Progenitor cell of endocrine pancreas (in vitro differentiated cells): ENCODE results near the gene DUSP5. TPM values are rescaled to one million over a fixed set of nuclear protein-coding genes. Genes with fewer than 3 reads are reported as not detected.

Experiments used
- DNase-seq: peaks from one replicate; pipeline ENCODE4 v3.0.0; 2021; ENCODE audit warnings: low spot score; ENCODE audit not compliant: unreplicated experiment
- H3K27ac Mint-ChIP-seq: 2 replicates; pipeline ENCODE4 v1.8.0; 2021; ENCODE audit warnings: mild to moderate bottlenecking, moderate library complexity, mixed read lengths
- H3K27me3 Mint-ChIP-seq: 2 replicates; pipeline ENCODE4 v1.8.0; 2021; ENCODE audit warnings: mixed read lengths
- H3K36me3 Mint-ChIP-seq: 2 replicates; pipeline ENCODE4 v1.8.0; 2022; ENCODE audit warnings: mixed read lengths; ENCODE audit not compliant: insufficient read depth
- H3K4me1 Mint-ChIP-seq: 2 replicates; pipeline ENCODE4 v1.8.0; 2021; ENCODE audit warnings: low read depth, mixed read lengths
- H3K4me3 Mint-ChIP-seq: 2 replicates; pipeline ENCODE4 v1.8.0; 2021; ENCODE audit warnings: low read depth, mild to moderate bottlenecking, moderate library complexity, mixed read lengths
- H3K9me3 Mint-ChIP-seq: 2 replicates; pipeline ENCODE4 v1.8.0; 2021; ENCODE audit warnings: low read depth, mixed read lengths
- CTCF ChIP-seq: fragments of 200-600 bp; sonication (generic); IDR thresholded peaks from one replicate; pipeline ENCODE4 v1.5.0; 2021; ENCODE audit warnings: antibody characterized with exemption, mild to moderate bottlenecking; ENCODE audit not compliant: unreplicated experiment
- total RNA-seq: library from RNA; stranded (reverse); gene quantifications from 2 replicates; pipeline ENCODE4 v1.2.1, GENCODE V29; 2021

Gene DUSP5
- total RNA-seq, 1 donor from 2014 or later, result 92.9 TPM

GRCh38 chr10:110506448-110506847, 8.7 kb downstream of the DUSP5 start:
- H3K27me3 Mint-ChIP-seq, result no peaks in the 10 kb centered on the region
- TF ChIP-seq CTCF, result no peak
- H3K4me1 Mint-ChIP-seq, result peaks cover 31% of the 10 kb centered on the region
- no peaks in the 10 kb centered on the region for H3K9me3 Mint-ChIP-seq
- DNase-seq, result no peak
- peak overlapping the region; percentile 41 for H3K27ac Mint-ChIP-seq
- H3K4me3 Mint-ChIP-seq, result no peak overlapping the region
- peaks cover 46% of the 10 kb centered on the region for H3K36me3 Mint-ChIP-seq

- Mint-ChIP-seq H3K4me1 (peaks cover 24% of the 10 kb centered on the region), H3K27me3 (no peaks in the 10 kb centered on the region), H3K36me3 (peaks cover 50% of the 10 kb centered on the region), H3K9me3 (no peaks in the 10 kb centered on the region), H3K27ac (no peak overlapping the region), H3K4me3 (no peak overlapping the region)
- DNase-seq, result no peak
- TF ChIP-seq CTCF, result no peak
Measured at GRCh38 chr10:110507346-110507745, 9.6 kb downstream of the DUSP5 start.

GRCh38 chr10:110508159-110508788, 10.6 kb downstream of the DUSP5 start:
- no peak for DNase-seq
- Mint-ChIP-seq H3K27ac (no peak overlapping the region), H3K27me3 (no peaks in the 10 kb centered on the region), H3K4me3 (no peak overlapping the region), H3K4me1 (peaks cover 14% of the 10 kb centered on the region), H3K9me3 (no peaks in the 10 kb centered on the region), H3K36me3 (peaks cover 54% of the 10 kb centered on the region)
- no peak for TF ChIP-seq CTCF

- H3K36me3 Mint-ChIP-seq, result peaks cover 53% of the 10 kb centered on the region
- no peaks in the 10 kb centered on the region for H3K27me3 Mint-ChIP-seq
- no peak overlapping the region for H3K4me3 Mint-ChIP-seq
- DNase-seq, result no peak
- peaks cover 11% of the 10 kb centered on the region for H3K4me1 Mint-ChIP-seq
- H3K27ac Mint-ChIP-seq, result no peak overlapping the region
- TF ChIP-seq CTCF, result no peak
- no peaks in the 10 kb centered on the region for H3K9me3 Mint-ChIP-seq
Measured at GRCh38 chr10:110508806-110509544, 11.3 kb downstream of the DUSP5 start.

GRCh38 chr10:110509560-110509959, 11.9 kb downstream of the DUSP5 start:
- H3K27me3 Mint-ChIP-seq, result no peaks in the 10 kb centered on the region
- peaks cover 53% of the 10 kb centered on the region for H3K36me3 Mint-ChIP-seq
- H3K4me3 Mint-ChIP-seq, result no peak overlapping the region
- DNase-seq, result no peak
- TF ChIP-seq CTCF, result no peak
- H3K27ac Mint-ChIP-seq, result no peak overlapping the region
- no peaks in the 10 kb centered on the region for H3K9me3 Mint-ChIP-seq
- peaks cover 11% of the 10 kb centered on the region for H3K4me1 Mint-ChIP-seq
